COR-L47 (cell line): ENCODE results near the gene CAPN1.
"Not testable (repeated sequence)": the region's sequence is repeated elsewhere in the genome, so short reads cannot be mapped to it uniquely, and the experiment has no call there.

Experiments used
- DNase-seq: peaks from one replicate; lab custom pipeline; 2025; lab: John Stamatoyannopoulos, UW

The CAPN1 gene

GRCh38 chr11:65160643-65161042 is 21.1 kb upstream of the CAPN1 start:
- DNase-seq, result no peak

- no peak for DNase-seq
Observed at GRCh38 chr11:65163684-65164083, 18.0 kb upstream of the CAPN1 start.

- DNase-seq, result no peak
Observed at GRCh38 chr11:65165410-65166317, 16.1 kb upstream of the CAPN1 start.

GRCh38 chr11:65166893-65167292 is 14.8 kb upstream of the CAPN1 start:
- DNase-seq, result no peak

- DNase-seq, result no peak
Observed at GRCh38 chr11:65167656-65168055, 14.1 kb upstream of the CAPN1 start.

- DNase-seq, result no peak
Observed at GRCh38 chr11:65169164-65169641, 12.5 kb upstream of the CAPN1 start.

GRCh38 chr11:65170058-65170534 is 11.6 kb upstream of the CAPN1 start, which contains the start of gene SPDYC:
Gene SPDYC, plus strand, starts transcription at chr11:65170233. Its CDS starts 1,125 bp downstream, at chr11:65171358.
- no peak for DNase-seq

GRCh38 chr11:65172600-65172999 is 9.1 kb upstream of the CAPN1 start:
- DNase-seq, result no peak

- not testable (repeated sequence) for DNase-seq
Observed at GRCh38 chr11:65174571-65175010, 7.1 kb upstream of the CAPN1 start.

- peak; percentile 57 for DNase-seq
Observed at GRCh38 chr11:65180877-65181568, 705 bp upstream of the CAPN1 start.

- peak; percentile 22 for DNase-seq
Observed at GRCh38 chr11:65182258-65183170, 786 bp downstream of the CAPN1 start.

- DNase-seq, result no peak
Observed at GRCh38 chr11:65183201-65183891, 1.6 kb downstream of the CAPN1 start.

- DNase-seq, result no peak
Observed at GRCh38 chr11:65184146-65184545, 2.4 kb downstream of the CAPN1 start.

- DNase-seq, result no peak
Observed at GRCh38 chr11:65185171-65185570, 3.4 kb downstream of the CAPN1 start.

GRCh38 chr11:65185869-65186341 is 4.2 kb downstream of the CAPN1 start:
- no peak for DNase-seq

- DNase-seq, result no peak
Observed at GRCh38 chr11:65186701-65187100, 5.0 kb downstream of the CAPN1 start.

- no peak for DNase-seq
Observed at GRCh38 chr11:65187146-65187675, 5.5 kb downstream of the CAPN1 start.

GRCh38 chr11:65187971-65188461 is 6.3 kb downstream of the CAPN1 start:
- no peak for DNase-seq

- DNase-seq, result no peak
Observed at GRCh38 chr11:65188486-65188885, 6.8 kb downstream of the CAPN1 start.

- DNase-seq, result no peak
Observed at GRCh38 chr11:65189191-65189590, 7.5 kb downstream of the CAPN1 start.
